Gastroesophageal sphincter (tissue), 4 donors: ENCODE data around the gene LILRA5. TPM values are rescaled to one million over a fixed set of nuclear protein-coding genes. Genes with fewer than 3 reads are reported as not detected.
"Not testable (repeated sequence)": the region's sequence is repeated elsewhere in the genome, so short reads cannot be mapped to it uniquely, and the experiment has no call there.

Source experiments
- ATAC-seq: fragments of 150-250 bp; one replicate; pipeline ENCODE4 v1.9.1; 2016; ENCODE audit warnings: mild to moderate bottlenecking, moderate library complexity
- H3K27ac ChIP-seq, 4 donors: fragments of 200-600 bp; sonication (generic) in 3 of 4; 1 replicate in 3 of 4; 2 replicates in 1 of 4; pipeline ENCODE4 v1.5.1; 2016 to 2019
- H3K27me3 ChIP-seq: fragments of 200-600 bp; sonication (generic); one replicate; pipeline ENCODE4 v1.5.1; 2019
- H3K36me3 ChIP-seq, 2 donors: fragments of 200-600 bp; sonication (generic); one replicate each; pipeline ENCODE4 v1.5.1; 2019; ENCODE audit warnings: control low read depth in 1 of 2
- H3K4me1 ChIP-seq, 3 donors: fragments of 200-600 bp; sonication (generic); 1 replicate in 2 of 3; 2 replicates in 1 of 3; pipeline ENCODE4 v1.5.1; 2016 to 2019; ENCODE audit warnings: control low read depth in 2 of 3
- H3K4me3 ChIP-seq, 2 donors: fragments of 200-600 bp; sonication (generic); one replicate each; pipeline ENCODE4 v1.5.1; 2019; ENCODE audit warnings: mild to moderate bottlenecking in 1 of 2, moderate library complexity in 1 of 2
- H3K9me3 ChIP-seq, 3 donors: fragments of 200-600 bp; sonication (generic); one replicate each; pipeline ENCODE4 v1.5.1; 2017 to 2019; ENCODE audit warnings: control low read depth in 2 of 3
- EP300 ChIP-seq: sonication (generic); formaldehyde crosslinking; IDR thresholded peaks from one replicate; pipeline ENCODE4 v1.6.1; 2017; ENCODE audit warnings: antibody characterized with exemption, mild to moderate bottlenecking
- POLR2A ChIP-seq, 2 donors: fragments of 450-650 bp; IDR thresholded peaks; one replicate each; pipeline ENCODE4 v1.6.1; 2017; ENCODE audit warnings: antibody characterized with exemption in 2 of 2, mild to moderate bottlenecking in 2 of 2, moderate library complexity in 1 of 2
- POLR2AphosphoS5 ChIP-seq: sonication (generic); formaldehyde crosslinking; IDR thresholded peaks from one replicate; pipeline ENCODE4 v1.6.1; 2017; ENCODE audit warnings: antibody characterized with exemption
- WGBS, 2 donors: methylation state at CpG; one replicate each; pipeline ENCODE4 v1.1.5; 2018; ENCODE audit warnings: low coverage in 1 of 2; 5-methylcytosine and 5-hydroxymethylcytosine counted together
- total RNA-seq, 4 donors: library from RNA; depleted of rRNA; stranded (reverse); fragments of >200 nt; gene quantifications; one replicate each; pipeline ENCODE4 v1.1.0, GENCODE V29; 2016
- TF ChIP-seq, protein P1 (sequence below), 4 experiments: fragments of 200-600 bp in 2 of 4; fragments of 450-650 bp in 2 of 4; sonication (generic) in 1 of 4; IDR thresholded peaks; one replicate each; pipeline ENCODE4 v1.5.1; 2017 to 2019; ENCODE audit warnings: antibody characterized with exemption in 4 of 4, mild to moderate bottlenecking in 2 of 4, moderate library complexity in 2 of 4

The LILRA5 gene
- total RNA-seq, 4 donors from 2014 or later = 2.7 to 8.6 (median 2.8) TPM; not detected in 1

DNA sequence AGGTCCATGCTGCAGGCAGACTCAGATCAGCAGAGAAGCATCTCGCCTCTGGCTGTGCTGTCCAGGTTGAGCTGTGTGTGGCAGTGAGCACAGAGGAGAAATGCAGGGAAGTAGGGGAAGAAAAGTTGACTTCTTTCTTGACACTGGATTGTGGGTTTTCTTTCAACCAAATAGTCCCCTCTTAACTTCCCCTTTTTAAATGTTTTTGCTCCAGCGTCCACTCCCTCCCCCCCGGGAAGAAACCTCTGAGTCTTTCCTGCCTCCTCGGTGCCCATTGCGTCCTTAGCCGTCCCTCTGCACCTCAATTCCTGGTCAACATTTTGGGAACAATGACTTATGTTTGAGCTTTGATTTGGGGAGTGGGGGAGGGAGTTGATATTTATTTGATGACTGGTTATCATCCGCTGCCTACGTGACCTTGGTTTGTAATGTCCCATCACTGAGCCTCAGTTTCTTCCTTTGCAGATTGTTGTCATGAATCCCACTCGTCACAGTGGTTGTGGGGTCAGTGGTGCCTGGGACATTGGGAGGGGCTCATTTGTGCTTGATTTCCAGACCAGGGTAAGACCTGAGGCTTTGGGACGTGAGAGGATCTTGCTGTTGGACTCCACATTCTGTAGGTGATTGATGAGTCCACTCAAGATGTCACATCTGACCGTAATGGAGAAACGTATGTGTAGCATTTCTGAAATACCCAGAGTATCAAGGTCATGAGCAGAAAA is 31.8 kb downstream of the LILRA5 start, which contains the start of gene LILRB2:
Gene LILRB2, minus strand, starts transcription at position 104 of the 722 bp plus-strand sequence. CDS start 614 bp downstream, outside the sequence.
- Histone ChIP-seq H3K4me1 (no peaks in the 10 kb centered on the region), H3K4me3 (peak within 1 kb of the TSS in 1 of 2 donors; percentile 27), H3K27me3 (peaks cover 73% of the 10 kb centered on the region), H3K9me3 (peaks cover 0 to 7% (median 0%) of the 10 kb centered on the region in 3 donors), H3K27ac (no peak within 1 kb of the TSS), H3K36me3 (no peaks in the 10 kb centered on the region)
- 56 to 61% methylated on average over 7 to 8 of the region's 12 CpGs for WGBS, 2 donors
- TF ChIP-seq POLR2A (IDR thresholded peaks at IDR 0.05) (no peak), POLR2AphosphoS5 (no peak), EP300 (no peak)
- TF ChIP-seq, protein P1, sequence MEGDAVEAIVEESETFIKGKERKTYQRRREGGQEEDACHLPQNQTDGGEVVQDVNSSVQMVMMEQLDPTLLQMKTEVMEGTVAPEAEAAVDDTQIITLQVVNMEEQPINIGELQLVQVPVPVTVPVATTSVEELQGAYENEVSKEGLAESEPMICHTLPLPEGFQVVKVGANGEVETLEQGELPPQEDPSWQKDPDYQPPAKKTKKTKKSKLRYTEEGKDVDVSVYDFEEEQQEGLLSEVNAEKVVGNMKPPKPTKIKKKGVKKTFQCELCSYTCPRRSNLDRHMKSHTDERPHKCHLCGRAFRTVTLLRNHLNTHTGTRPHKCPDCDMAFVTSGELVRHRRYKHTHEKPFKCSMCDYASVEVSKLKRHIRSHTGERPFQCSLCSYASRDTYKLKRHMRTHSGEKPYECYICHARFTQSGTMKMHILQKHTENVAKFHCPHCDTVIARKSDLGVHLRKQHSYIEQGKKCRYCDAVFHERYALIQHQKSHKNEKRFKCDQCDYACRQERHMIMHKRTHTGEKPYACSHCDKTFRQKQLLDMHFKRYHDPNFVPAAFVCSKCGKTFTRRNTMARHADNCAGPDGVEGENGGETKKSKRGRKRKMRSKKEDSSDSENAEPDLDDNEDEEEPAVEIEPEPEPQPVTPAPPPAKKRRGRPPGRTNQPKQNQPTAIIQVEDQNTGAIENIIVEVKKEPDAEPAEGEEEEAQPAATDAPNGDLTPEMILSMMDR (IDR thresholded peaks at IDR 0.05) = no peak
- peak; percentile 46 for ATAC-seq

DNA sequence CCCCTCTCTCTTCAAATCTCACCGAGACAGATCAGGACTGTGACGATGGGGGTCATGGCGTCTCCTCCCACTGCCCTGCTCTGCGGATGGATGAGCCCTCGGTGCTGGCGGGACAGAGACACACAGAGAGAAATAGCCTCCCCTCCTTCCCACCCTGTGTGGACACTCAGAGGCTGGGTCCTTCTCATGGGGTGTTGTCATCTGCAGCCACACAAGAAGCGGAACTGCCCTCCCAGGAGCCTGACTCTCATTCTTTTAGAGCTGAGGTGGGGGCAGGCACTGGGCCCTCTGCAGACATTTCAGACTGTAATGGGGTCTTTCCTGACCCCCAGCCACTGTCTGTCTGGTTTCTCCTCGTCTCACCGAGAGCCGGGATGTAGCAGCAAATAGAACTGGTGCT is 32.5 kb downstream of the LILRA5 start:
- not testable (repeated sequence) for H3K27ac ChIP-seq, H3K36me3 ChIP-seq, H3K9me3 ChIP-seq, H3K4me1 ChIP-seq
- WGBS, 2 donors = 40% methylated on average over 1 of the region's 10 CpGs; no CpG with 5 or more reads in 1 of the 2 donors
- peak; percentile 20 for ATAC-seq
- Histone ChIP-seq H3K27me3 (peaks cover 78% of the 10 kb centered on the region), H3K4me3 (peak overlapping the region in 1 of 2 donors; percentile 27)

DNA sequence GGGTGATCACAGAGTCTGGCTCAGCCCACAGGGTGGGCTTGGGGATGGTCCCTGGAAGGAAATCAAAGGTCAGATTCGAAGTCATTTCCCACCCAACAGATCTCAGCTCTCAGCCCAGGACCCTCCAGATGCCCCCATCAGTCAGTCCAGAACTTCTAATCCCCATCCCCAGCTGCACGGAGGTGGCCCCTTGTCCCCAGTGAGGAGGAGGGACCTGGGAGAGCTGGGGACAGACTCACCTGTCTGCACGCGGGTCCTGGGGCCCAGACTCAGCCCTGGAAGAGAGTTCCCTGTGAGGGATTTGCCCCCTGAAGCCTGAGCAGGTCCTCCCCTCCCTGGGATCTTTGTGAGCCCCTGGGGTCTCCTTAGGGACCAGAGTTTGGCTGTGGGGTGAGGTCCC is 32.9 kb downstream of the LILRA5 start:
- H3K27ac ChIP-seq, H3K9me3 ChIP-seq, H3K36me3 ChIP-seq, ATAC-seq, H3K4me1 ChIP-seq: not testable (repeated sequence)
- WGBS, 2 donors = 20 to 83% methylated on average over 1 to 2 of the region's 4 CpGs
- peak overlapping the region in 1 of 2 donors; percentile 27 for H3K4me3 ChIP-seq
- H3K27me3 ChIP-seq = peaks cover 79% of the 10 kb centered on the region

DNA sequence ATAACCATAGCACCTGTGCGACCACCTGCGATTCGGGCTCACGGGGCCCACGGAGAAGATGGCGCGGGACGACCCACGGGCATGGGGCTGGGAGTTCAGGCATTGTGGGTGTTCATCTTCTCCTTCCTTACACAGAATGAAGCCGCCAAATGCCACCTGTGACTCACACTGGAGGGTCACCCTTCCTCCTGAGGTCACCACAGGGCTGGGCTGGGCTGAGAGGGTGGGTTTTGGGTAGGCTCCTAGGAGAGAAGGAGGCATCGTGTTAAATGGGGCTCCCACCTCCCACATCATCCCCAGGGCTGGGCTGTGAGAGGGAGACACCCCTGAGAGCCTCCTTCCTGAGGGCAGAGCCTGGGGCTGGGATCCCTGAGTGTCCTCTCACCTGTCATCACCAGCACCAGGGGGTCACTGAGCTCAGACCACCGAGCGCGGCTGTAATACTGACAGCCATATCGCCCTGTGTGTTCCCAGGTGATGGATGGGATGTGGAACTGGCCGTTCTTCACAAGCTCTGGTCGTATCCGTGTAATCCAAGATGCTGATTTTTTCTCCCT is 33.5 kb downstream of the LILRA5 start:
- H3K27ac ChIP-seq = no peak overlapping the region
- no peaks in the 10 kb centered on the region for H3K36me3 ChIP-seq
- no CpG with 5 or more reads among the region's 18 CpGs for WGBS, 2 donors
- no peak for TF ChIP-seq POLR2A (IDR thresholded peaks at IDR 0.05)
- TF ChIP-seq POLR2AphosphoS5 = no peak
- TF ChIP-seq EP300 = no peak
- TF ChIP-seq, protein P1 (IDR thresholded peaks at IDR 0.05) = no peak
- H3K4me1 ChIP-seq = no peaks in the 10 kb centered on the region
- H3K4me3 ChIP-seq = peak overlapping the region in 1 of 2 donors; percentile 27
- no peak for ATAC-seq
- peaks cover 0 to 7% (median 0%) of the 10 kb centered on the region in 3 donors for H3K9me3 ChIP-seq
- peaks cover 82% of the 10 kb centered on the region for H3K27me3 ChIP-seq

DNA sequence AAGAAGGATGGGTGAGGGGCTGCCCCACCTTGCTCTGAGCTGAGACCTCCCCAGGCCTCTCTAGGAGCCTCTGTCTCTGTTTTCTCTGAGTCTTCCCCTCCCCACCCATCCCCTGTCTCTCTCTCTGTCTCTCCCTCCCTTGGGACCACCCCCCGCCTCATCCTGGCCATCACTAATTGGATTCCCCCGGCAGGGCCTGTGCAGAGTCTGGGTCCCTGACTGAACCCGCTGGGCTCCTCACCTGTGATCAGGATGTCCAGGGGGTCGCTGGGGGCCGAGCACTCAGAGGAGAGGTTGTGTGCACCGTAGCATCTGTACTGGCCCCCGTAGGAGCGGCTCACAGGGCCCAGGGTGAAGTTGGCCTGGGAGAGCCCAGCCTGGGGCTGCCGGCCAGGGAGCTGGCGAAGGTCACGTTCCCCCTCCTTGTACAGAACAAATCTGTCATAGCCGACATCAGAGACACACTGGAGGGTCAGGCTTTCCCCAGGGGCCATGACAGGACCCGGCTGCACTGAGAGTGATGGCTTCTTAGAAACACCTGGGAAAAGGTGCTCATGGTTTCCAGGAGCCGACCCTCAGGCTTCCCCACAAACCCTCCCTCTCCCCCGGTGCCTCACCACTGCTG is 34.3 kb downstream of the LILRA5 start:
- H3K27ac ChIP-seq, H3K9me3 ChIP-seq, H3K4me1 ChIP-seq, H3K4me3 ChIP-seq, H3K36me3 ChIP-seq, ATAC-seq: not testable (repeated sequence)
- WGBS, 2 donors = 20% methylated on average over 1 of the region's 15 CpGs; no CpG with 5 or more reads in 1 of the 2 donors
- H3K27me3 ChIP-seq = peaks cover 77% of the 10 kb centered on the region

DNA sequence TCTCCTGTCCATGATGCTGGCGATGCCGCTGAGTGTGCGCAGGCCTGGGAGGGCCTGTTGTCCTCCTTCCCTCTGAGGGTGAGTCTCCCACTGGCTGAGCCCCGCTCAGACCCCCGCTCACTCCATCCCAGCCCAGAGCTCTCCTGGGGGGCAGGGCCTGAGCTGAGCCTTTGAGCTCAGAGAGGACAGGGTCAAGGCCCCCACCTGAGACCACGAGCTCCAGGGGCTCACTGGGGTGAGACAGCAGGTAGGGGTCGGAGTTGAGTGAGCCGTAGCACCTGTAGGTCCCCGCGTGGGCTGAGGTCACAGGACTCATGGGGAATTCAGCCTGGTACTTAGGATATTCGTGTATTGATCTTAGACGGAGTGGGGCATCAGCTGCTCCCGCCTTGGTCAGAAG is 34.9 kb downstream of the LILRA5 start:
- H3K36me3 ChIP-seq, H3K27ac ChIP-seq, H3K9me3 ChIP-seq, H3K4me1 ChIP-seq, ATAC-seq, H3K4me3 ChIP-seq: not testable (repeated sequence)
- H3K27me3 ChIP-seq = peaks cover 74% of the 10 kb centered on the region
- WGBS, 2 donors = 40 to 66% methylated on average over 2 to 4 of the region's 13 CpGs

DNA sequence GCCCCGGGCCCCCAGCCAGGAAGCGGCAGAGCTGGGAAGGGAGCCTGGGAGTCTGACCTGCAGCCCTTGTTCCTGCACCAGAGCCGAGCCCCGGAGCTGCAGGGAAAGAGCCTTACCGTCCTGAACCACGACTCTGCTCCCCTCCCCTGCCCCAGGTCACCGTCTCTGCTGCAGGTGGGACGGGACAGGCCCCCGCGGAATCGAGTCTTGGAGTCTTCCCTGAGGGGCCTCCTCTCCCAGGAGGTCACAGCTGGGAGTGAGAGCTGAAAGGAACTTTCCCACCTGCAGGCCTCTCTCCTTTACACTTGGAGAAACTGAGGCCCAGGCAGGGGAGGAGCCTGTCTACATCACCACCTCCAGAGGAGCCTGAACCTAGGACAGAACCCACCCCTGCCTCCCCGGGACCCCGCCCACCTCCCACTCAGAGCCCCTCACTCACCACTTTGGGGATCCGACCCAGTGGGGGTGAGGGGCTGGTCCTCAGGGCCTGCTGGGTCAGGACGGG is 35.8 kb downstream of the LILRA5 start:
- WGBS, 2 donors = 67% methylated on average over 3 of the region's 15 CpGs; no CpG with 5 or more reads in 1 of the 2 donors
- not testable (repeated sequence) for H3K4me1 ChIP-seq, ATAC-seq, H3K4me3 ChIP-seq, H3K36me3 ChIP-seq, H3K9me3 ChIP-seq, H3K27ac ChIP-seq
- peaks cover 66% of the 10 kb centered on the region for H3K27me3 ChIP-seq
